GM19240 (cell line): ENCODE measurements around the gene TAPT1.
"Not testable (repeated sequence)": the region's sequence is repeated elsewhere in the genome, so short reads cannot be mapped to it uniquely, and the experiment has no call there.

Experiments used
- DNase-seq: peaks from one replicate; pipeline ENCODE4 v3.0.0; 2011; ENCODE audit warnings: low spot score; ENCODE audit not compliant: insufficient read length

Gene TAPT1

DNA sequence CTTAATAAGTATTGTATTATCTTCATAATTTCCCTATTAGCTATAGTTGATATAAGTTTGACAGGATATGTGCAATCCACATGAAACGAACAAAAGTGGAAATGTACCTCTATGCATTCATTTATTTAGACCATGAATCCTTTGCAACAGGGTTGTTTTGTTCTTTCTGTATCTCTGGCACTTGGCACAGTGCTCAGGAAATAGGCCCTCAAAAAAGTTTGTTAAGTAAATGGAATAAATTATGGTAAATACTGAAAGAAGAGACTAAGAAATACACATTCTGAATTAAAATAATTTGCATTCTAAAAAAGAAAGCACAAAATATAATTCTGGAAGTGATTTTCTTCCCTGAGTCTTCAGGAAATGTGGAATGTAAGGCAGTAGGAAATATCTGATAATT, 39.3 kb downstream of the TAPT1 start:
- DNase-seq, result no peak

GRCh38 chr4:16183604-16184003, 42.7 kb downstream of the TAPT1 start:
- no peak for DNase-seq

- DNase-seq, result no peak
These were observed 49.6 kb downstream of the TAPT1 start for GRCh38 chr4:16176621-16177020.

GRCh38 chr4:16171831-16172230, 54.4 kb downstream of the TAPT1 start:
- DNase-seq, result no peak

GRCh38 chr4:16169490-16169889, 56.8 kb downstream of the TAPT1 start:
- DNase-seq, result no peak

DNA sequence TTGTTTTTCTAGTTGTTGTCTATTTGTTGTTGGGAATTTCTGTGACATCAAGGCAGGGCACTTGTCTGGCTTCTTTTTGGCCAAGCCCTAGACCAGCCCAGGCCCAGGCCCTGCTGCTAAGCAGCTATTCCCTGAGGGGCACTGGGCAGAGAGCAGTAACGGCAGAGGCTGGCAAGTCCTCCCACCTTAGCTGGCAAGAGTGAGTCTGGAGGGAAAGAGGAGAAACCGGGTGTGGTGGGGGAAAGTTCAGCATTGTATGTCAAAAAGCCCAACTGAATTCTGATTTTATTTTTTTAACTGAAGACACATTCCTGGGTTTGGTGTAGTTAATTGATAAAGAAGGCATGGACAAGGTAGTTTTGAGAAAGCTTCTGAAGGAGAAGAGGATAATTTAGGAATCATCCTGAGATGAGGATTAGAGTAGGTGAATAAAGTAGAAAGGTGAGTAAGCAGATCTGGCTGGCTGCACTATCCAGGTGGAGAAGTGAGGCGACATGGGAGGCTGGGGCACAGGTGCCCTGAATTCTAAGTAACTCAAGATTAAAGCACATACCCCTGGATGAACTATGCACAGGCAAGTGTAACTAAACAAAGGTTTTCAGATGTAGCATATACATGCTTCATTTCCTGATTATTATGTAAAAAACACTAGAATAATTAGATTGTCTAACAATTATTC, 57.4 kb downstream of the TAPT1 start:
- DNase-seq, result no peak

DNA sequence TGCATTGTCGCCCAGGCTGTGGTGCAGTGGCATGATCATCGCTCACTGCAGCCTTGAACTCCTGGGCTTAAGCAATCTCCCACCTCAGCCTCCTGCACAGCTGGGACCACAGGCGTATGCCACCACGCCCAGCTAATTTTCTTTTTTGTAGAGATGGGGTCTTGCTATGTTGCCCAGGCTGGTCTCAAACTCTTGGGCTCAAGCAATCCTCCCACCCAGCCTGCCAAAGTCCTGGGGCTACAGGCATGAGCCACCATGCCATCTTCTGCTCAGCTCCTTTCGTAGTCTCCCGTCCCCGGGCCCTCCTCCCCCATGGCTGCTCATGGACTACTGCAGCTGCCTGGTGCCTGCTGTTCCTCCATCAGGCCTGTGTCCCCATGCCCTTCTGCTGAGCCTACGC, 58.1 kb downstream of the TAPT1 start:
- no peak for DNase-seq

DNA sequence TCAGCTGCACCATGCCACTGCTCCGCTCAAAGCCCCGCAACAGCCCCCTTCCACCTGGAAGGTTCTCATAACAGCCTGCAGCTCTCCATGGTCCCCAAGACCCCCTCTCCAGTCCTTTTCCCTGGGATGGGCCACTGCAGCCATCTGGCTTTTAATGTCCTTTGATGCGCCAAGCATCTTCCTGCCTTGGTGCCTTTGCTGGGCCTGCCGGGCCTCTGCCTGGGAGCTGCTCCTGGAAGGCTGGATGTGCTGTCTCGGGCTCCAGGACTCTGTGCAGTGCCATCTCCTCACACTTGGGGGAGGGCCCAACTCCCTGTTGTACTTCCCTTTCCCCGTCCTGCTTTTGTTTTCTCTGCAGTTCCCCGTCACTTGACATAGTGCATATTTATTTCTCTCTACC, 60.3 kb downstream of the TAPT1 start:
- DNase-seq, result no peak

DNA sequence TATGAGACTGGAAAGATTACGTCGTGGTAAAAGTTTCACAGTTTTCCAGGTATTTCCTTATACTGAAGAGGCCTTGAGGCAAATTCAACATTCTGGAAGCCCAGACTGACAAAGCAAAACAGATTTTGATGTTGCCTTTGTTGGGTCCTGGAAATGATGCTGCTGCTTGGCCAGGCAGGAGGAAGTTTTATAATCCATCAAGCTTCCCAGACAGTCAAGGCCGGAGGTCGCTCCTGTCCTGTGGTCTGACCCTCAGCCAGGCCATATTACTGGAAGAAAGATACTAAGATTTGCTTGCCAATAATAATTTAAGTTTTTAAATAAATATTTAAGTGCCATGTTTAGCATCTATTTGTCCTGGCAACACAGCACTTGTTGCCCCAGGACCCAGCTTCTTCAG, 63.4 kb downstream of the TAPT1 start:
- no peak for DNase-seq

DNA sequence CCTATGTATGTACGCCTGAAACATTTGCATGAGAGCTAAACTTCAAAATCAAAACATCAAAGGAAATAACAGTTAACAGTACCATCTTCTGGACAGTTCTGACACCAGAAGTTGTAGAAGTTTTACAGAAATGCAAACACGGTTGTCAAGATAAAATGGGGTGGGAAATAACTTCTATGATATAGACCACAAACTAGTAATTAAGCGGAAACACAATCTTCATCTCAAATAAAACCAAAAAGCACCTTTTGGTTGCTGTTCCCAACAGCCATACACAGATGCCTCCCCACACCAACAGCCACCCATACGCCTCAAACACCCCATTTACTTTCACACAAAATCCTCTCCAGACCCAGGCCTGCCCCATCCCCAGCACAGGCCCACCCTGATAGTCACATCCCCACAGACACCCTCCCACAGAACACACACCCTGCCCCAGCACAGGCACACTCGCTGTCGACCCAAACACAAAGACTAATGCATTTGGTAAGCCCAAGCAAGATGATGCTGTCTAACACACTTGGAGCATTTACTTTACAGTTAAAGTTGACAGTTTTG, 64.3 kb downstream of the TAPT1 start:
- no peak for DNase-seq

GRCh38 chr4:16160457-16160856, 65.8 kb downstream of the TAPT1 start:
- no peak for DNase-seq

GRCh38 chr4:16159286-16159685, 67.0 kb downstream of the TAPT1 start:
- no peak for DNase-seq

- no peak for DNase-seq
These were observed 67.8 kb downstream of the TAPT1 start for GRCh38 chr4:16158504-16158852.

DNA sequence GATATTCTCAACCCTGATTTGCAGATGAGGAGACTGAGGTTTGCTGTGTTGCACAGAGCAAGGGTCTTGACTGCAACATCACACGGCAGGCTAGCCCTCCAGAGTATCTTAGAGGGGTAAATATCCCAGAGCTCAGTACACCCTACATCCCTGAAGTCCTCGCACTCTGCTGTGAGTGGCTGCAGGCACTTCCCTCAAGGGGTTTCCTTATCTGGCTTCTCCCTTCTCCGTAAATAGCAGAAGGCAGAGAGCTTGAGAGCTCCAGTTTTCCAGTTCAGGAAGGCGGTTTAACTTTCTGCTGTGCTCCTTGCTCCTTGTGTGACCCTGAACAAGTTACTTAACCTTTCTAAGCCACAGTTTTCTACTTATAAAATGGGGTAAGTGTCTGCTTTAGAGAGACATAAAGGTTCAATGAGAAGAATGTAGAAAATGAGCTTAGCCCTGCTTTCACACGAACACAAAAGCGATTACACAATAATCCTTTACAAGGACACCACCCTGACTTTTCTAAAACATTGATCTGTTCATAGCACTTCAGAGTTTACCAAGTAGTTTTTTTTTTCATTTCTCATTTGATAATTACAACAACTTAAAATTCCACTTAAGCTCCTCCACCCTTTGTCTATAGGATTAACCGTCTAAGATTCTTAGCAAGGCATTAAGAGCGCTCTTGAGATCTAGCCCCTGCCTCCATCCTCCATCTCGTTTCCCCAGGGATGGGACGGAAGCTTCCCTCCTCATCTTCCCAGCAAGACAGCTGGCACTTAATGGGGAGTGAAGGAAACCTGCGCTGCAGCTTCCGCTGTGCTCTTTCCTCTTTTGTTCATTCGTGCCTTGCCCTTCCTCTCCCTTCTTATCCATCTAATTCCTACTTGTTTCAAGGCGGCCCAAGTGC, 68.4 kb downstream of the TAPT1 start:
- no peak for DNase-seq

DNA sequence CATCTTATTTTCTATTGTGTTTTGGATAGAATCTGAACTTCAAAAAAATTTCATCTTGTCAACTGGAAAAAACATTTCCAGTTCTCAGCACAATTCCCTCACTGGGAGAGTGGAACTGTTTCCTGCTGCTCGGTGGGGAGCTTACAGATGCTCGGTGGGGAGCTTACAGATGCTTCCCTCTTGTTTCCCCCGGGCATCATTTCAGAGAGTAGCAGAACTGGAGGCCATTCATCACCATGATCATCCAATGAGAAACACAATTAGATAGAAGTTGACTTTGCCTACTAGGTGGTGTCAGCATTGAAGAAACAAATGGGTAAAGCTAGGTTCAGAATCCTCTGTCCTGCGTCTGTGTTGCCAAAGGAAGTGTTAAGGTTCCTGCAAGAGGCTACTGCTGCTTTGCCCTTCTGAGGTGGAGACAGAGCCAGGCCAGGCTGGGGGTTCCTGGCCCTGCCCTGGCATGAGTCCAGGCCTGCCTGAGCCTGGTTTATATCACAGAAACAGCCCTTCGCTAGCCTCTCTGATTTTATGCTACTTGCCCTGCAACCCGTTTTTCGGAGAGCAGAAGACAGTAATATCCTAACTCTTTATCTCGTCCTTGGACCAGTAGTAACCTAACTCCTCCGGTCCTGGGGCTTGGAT, 70.6 kb downstream of the TAPT1 start:
- no peak for DNase-seq

GRCh38 chr4:16154451-16154850, 71.8 kb downstream of the TAPT1 start:
- no peak for DNase-seq

- DNase-seq, result no peak
These were observed 75.6 kb downstream of the TAPT1 start for GRCh38 chr4:16150716-16151115.

DNA sequence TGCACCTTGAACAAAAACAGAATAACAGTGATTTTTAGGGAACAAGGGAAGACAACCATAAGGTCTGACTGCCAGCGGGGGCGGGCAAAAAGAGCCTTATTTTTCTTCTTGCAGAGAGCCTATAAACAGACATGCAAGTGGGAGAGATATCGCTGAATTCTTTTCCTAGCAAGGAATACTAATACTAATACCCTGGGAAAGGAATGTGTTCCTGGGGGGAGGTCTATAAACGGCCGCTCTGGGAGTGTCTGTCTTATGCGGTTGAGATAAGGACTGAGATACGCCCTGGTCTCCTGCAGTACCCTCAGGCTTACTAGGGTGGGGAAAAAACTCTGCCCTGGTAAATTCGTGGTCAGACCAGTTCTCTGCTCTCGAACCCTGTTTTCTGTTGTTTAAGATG, 81.4 kb downstream of the TAPT1 start:
- not testable (repeated sequence) for DNase-seq

DNA sequence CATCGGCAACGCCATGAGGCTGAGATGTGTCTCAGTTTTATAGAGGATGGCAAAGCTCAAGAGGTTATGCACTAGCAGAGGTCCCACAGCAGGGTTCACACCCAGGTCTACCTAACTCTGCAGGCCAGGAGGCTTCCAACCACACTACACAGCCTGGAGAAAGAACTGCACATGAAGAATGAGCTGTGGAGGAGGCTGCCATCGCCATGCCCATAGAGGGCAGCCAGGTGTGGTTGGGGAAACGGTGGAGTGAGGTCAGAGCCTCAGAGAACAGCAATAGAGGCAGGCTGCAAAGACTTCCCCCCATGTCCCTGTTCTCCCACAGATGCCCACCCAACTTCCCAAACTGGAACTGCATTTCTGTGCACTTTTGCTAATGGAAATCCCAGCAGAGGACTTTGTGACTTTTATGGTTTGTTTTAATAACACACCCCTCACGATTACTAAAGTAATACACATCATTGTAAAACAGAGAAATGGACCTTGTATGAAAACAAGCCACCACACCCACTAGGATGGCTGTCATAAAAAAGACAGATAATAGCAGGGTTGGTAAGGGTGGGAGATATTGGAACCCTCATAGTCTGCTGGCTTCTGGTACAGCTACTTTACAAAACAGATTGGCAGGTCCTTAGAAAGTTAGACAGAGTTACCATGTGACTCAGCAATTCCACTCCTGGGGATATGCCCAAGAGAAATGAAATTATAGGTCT, 83.5 kb downstream of the TAPT1 start:
- no peak for DNase-seq

DNA sequence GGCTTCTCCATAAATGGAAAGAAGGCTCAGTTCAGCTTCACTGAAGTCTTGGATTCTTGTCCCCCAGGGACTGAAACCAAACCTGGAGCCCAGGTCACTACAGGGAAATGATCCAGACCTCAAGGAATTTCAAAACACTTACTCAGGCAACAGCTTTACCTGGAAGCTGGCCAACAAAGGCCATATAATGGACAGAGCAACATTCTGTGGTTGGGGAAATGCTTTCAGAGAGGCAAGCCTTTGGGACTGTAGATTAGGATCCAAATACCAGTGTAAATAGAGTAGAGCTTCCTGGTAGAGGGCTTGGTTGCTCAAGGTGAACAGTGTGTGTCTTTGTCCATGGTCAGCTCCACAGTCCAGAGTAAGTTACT, 85.4 kb downstream of the TAPT1 start:
- DNase-seq, result no peak

GRCh38 chr4:16140231-16140878, 85.9 kb downstream of the TAPT1 start:
- DNase-seq, result no peak
